NCI-H460 (cell line): ENCODE measurements around the gene SYT14. TPM values are rescaled to one million over a fixed set of nuclear protein-coding genes. Genes with fewer than 3 reads are reported as not detected.
"Not testable (repeated sequence)": the region's sequence is repeated elsewhere in the genome, so short reads cannot be mapped to it uniquely, and the experiment has no call there.

ENCODE experiments used
- DNase-seq: peaks from one replicate; pipeline ENCODE4 v3.0.0-alpha.2; 2016; ENCODE audit warnings: low read depth; ENCODE audit errors: extremely low read depth
- polyA plus RNA-seq: library from polyadenylated mRNA; depleted of rRNA; stranded (reverse); fragments of >200 nt; gene quantifications from 2 replicates; pipeline ENCODE4 v1.2.3, GENCODE V29; 2014; cell fraction: nucleus; rRNA removed
- total RNA-seq: library from RNA; depleted of rRNA; stranded (reverse); fragments of >200 nt; shearing (Covaris generic); gene quantifications from 2 replicates; pipeline ENCODE4 v1.2.3, GENCODE V29; 2014; rRNA removed

Gene SYT14
- under 0.01 and 0.06 TPM in 2 replicates for total RNA-seq
- not detected in 2 replicates for polyA plus RNA-seq

DNA sequence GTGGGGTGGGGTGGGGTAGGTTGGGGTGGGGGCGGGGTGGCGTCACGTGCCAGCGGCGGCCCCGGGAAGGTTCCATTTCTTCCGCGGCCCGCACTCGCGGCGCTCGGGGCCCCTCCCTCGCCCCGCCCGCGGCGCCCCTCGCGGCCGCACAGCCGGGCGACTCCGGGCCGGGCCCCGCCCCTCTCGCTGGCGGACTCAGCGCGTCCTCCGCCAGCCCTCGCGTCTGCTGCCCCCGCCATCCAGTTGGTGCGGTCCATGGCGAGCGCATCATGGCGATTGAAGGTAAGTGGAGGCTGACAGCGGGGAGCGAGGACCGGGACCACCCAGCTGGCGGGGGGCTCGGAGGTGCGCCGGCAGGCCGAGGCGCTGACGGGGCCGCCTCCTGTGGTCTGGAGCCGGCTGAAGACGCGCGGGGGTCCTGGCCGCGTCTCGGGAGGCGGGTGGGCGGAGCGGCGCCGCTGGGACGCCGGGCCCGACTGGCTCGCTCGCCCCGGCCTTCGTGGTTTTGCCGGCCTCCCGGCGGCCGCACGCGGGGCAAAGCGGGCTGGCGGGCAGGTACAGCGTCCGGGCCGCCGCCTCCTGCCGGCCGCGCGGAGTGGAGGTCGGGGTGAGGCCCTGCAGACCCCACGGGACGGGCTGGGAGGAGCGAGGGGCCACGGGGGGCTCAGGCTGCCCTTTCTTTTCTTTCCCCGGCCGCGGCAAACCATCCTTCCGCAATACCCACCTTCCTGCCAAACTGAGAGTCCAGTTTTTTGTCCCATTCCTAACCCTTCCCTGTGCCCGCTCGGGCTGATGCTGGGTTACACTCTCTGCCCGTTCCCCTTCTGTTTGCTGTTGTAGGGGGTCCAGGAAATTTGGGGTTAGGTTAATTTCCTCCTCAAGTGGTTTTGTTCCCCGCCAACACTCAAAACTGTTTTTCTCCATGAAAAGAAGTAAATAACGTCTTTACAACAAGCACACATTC, at the start of gene SYT14:
TSS of gene SYT14 (plus strand) at position 222 of the 964 bp plus-strand sequence. CDS start at position 270, 48 bp downstream.
- DNase-seq = no peak

DNA sequence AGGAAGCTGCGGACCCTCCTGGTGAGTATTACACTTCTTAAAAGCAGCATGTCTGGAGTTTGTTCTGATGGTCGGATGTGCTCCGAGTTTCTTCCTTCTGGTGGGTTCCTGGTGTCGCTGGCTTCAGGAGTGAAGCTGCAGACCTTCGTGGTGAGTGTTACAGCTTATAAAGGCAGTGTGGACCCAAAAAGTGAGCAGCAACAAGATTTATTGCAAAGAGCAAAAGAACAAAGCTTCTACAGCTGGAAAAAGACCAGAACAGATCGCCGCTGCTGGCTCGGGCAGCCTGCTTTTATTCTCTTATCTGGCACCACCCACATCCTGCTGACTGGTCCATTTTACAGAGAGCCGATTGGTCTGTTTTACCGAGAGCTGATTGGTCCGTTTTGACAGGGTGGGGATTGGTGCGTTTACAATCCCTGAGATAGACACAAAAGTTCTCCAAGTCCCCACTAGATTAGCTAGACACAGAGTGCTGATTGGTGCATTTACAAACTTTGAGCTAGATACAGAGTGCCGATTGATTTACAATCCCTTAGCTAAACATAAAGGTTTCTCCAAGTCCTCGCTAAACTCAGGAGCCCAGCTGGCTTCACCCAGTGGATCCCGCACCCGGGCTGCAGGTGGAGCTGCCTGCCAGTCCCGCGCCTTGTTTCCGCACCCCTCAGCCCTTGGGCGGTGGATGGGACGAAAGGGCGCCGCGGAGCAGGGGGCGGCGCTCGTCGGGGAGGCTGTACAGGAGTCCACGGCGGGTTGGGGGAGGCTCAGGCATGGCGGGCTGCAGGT, 49.5 kb upstream of the SYT14 start:
- not testable (repeated sequence) for DNase-seq

DNA sequence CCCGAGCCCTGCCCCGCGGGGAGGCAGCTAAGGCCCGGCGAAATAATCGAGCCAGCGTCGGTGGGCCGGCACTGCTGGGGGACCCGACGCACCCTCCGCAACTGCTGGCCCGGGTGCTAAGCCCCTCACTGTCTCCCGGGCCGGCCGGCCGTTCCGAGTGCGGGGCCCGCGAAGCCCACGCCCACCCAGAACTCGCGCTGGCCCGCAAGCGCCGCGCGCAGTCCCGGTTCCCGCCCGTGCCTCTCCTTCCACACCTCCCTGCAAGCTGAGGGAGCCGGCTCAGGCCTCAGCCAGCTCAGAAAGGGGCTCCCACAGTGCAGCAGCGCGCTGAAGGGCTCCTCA, 49.0 kb upstream of the SYT14 start:
- DNase-seq = no peak

DNA sequence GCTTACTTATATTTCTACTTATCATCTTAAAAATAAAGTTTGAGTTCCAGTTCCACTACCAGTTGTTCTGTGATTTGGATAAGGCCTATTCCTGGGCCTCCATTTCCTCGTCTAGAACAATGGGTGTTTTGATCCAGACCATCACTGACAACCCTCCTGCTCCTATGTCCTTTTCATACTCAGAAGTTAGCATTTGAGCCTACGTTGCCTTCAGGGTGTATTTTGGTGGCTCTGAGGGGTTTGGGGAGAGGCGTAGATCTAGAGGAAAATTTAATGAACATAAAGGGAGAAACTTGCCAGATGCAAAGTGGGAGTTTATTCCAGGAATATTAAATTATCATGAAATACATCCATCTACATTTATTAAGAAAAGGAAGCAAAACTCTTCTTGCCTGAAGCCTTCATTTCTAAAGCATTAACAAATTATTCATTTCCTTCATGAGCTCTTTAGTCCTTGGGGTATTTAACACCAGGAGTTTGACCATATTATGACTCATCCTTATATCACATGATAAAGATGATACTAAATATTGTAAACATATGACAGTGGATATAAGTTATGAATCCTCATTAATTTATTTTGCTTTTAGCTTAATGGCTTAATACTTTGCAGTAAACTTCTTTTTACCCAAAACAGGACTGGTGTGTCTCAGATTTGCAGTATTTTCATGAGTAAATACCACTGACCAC, 47.2 kb upstream of the SYT14 start:
- no peak for DNase-seq

DNA sequence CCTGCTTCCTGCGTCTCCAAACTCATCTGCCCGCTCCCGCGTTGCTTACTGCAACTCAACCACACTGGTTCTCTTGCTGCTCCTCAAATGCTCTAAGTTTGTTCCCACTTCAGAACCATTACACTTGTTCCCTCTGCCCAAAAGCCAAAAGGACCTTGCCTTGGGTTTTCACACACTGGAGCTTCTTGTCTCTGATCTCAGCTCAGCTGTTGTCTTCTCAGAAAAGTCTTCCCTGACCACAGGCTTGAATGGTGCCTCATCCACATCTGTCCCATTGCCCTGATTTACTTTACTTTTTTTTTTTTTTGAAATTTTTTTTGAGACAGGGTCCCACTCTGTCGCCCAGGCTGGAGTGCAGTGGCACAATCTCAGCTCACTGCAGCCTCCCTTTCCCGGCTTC, 44.3 kb upstream of the SYT14 start:
- no peak for DNase-seq

DNA sequence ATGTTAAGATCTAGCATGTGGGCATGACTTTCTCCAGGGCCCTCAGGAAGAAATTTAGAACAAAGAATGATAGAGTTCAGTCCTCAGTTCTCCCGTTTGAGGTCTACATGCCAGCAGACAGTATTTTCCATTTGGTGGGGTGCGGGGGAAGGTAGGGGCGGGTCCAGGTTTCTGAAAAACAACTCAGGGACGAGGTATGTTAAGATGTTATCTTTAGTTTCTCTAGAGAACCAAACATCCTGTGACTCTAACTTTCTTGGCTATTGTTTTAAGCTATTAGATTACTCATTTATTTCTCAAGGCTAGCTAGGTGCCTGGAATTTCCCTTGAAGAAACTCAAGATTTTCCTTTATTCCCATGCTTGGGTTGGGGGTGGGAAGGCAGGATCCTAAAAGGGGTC, 42.3 kb upstream of the SYT14 start:
- DNase-seq = no peak

DNA sequence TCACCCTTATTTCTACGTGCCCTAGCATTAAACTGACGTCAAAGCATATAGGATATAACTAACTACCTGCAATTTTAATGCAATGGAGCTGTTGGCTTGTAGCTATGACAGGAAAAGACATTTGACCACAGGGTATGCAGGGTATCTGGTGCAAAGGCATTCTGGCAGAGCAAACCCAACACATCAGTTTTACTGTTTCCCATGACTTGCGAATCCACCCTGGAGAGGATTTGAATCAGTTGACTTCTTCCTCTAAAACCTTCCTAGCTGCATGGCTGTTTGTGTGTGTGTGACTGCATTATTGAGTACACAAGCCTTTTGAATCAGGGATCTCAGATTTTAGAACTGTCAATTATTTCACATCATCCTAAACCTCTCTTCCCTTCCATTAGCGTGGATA, 41.7 kb upstream of the SYT14 start:
- DNase-seq = no peak

DNA sequence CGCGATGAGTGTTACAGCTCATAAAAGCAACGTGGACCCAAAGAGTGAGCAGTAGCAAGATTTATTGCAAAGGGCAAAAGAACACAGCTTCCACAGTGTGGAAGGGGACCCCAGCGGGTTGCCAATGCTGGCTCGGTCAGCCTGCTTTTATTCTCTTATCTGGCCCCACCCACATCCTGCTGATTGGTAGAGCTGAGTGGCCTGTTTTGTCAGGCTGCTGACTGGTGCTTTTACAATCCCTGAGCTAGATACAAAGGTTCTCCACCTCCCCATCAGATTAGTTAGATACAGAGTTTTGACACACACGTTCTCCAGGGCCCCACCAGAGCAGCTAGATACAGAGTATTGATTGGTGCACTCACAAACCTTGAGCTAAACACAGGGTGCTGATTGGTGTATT, 39.7 kb upstream of the SYT14 start:
- DNase-seq = not testable (repeated sequence)

DNA sequence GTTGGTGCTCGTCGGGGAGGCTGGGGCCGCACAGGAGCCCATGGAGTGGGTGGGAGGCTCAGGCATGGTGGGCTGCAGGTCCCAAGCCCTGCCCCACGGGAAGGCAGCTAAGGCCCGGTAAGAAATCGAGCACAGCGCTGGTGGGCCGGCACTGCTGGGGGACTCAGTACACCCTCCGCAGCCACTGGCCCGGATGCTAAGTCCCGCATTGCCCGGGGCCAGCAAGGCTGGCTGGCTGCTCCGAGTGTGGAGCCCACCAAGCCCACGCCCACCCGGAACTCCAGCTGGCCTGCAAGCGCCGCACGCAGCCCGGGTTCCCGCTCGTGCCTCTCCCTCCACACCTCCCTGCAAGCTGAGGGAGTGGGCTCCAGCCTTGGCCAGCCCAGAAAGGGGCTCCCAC, 39.2 kb upstream of the SYT14 start:
- not testable (repeated sequence) for DNase-seq

DNA sequence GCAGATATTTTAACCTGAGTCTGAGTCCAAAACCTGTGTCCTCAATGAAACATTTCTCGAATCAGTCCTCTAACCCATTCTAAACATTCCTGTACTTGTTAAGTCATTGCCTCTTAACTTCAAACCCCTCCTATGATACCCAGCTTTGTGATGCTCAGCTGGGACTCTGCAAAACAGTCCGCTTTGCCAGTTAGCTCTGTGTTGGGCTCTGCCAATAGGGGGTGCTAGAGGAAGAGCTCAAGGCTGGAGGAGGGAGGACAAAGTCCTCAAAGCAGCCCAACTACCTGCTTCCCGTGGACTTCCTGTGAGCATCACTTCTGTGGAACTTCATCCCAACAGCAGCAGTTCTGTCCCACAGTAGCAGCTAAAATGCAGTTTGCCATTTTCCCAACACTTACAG, 38.1 kb upstream of the SYT14 start:
- no peak for DNase-seq

DNA sequence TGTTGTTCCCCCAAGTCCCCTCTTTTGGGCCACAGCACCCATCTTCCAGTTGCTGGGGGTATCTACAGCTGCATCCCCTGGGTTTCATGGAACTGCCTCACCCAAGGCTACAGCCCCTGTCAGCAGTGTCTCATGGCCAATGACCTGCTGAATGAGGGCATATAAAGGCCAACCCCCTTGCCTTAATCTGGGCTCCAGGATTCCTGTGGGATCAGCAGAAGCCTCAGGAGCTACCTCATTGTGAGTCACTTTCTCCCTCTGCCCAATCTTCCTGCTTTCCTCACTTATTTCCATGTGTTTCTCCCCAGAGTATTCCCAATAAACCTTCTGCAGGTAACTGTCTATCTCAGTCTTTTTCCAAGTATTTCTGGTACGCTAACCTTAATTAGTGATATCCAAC, 37.3 kb upstream of the SYT14 start:
- no peak for DNase-seq

DNA sequence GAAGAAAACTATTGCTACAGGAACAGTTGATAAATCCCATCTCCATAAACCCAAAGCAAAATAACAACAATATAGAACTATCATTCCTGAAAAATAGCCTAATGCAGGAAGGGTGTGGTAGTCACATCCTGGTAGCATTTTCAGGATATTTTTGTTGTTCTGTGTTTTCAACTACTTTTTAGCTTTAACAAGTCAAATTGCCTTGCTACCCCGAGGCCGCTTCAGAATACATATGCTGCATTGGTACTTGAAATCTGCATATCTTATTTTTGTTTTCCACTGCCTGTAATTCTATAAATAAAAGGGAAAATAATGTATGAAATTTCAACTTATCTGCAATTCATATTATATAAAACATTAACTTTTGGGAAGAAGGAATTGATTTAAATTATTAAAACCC, 36.8 kb upstream of the SYT14 start:
- no peak for DNase-seq

DNA sequence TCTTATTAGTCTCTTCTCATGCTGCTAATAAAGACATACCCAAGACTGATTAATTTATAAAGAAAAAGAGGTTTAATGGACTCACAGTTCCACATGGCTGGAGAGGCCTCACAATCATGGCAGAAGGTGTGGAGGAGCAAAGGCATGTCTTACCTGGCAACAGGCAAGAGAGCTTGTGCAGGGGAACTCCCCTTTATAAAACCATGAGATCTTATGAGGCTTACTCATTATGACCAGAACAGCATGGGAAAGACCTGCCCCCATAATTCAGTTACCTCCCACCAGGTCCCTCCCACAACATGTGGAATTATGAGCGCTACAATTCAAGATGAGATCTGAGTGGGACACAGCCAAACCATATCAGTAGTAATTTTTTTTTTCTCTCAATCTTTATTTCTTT, 33.2 kb upstream of the SYT14 start:
- not testable (repeated sequence) for DNase-seq

DNA sequence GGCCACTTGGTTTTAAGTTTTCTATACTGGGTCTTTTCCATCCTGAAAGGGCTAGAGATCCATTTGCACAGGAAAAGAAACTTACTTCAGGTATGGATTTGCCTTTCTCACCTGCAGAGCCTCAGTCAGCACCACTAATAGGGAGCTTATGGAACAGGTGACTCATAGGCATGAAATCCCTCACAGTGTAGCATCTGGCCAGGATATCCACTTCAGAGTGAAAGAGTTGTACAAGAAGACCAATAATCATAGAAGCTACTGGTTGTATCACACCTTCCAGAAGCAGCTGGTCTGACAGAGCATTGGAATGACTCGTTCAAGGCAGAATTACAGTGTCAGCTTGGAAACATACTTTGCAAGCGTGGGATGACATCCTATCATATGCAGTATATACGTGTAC, 26.3 kb upstream of the SYT14 start:
- no peak for DNase-seq

DNA sequence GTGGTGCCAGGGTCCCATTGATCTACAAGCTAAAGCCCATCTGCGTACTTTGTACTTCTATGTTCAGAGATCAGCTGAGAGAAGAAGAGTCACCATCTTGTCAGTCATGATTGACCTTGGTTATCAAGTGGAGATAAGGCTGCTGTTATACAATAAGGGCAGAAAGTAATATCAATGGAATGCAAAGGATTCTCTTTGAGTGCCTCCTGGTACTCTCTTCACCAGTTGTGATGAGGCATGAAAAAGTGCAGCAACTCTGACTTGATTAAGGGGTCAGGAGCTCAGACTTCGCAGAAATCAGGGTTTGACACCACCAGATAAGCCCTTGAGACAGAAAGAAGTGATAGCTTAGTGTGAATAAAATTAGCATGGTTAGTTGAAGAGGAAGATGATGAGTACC, 25.7 kb upstream of the SYT14 start:
- no peak for DNase-seq

DNA sequence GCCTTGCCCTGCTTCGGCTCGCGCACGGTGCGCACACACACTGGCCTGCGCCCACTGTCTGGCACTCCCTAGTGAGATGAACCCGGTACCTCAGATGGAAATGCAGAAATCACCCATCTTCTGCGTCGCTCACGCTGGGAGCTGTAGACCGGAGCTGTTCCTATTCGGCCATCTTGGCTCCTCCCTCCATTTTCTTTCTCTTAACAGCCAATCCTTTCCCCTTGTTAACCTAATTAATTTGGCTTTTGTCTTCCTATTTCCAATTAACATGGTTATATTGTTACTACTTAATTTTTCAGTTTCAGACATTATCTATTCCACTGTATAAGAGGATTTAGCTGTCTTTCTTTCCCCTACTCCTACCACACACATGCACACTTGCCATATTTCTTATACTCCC, 18.4 kb upstream of the SYT14 start:
- DNase-seq = not testable (repeated sequence)

DNA sequence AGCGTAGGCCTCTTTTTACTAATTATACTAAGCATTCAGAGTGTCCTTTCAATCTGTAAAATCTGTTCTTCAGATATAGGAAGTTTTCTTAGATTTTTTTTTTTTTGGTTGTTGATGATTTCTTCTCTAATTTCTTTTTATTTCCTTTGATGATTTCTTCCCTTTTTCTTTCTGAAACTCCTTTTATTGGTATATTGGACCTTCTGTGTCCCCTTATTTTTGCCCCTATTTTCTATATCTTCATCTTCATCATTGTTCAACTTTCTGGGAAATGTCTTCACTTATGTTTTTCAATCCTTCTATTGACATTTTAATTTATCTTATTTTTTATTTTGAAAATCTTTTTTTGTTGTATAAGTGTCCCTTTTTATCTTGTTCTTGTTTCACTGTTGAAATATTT, 17.2 kb upstream of the SYT14 start:
- DNase-seq = no peak

DNA sequence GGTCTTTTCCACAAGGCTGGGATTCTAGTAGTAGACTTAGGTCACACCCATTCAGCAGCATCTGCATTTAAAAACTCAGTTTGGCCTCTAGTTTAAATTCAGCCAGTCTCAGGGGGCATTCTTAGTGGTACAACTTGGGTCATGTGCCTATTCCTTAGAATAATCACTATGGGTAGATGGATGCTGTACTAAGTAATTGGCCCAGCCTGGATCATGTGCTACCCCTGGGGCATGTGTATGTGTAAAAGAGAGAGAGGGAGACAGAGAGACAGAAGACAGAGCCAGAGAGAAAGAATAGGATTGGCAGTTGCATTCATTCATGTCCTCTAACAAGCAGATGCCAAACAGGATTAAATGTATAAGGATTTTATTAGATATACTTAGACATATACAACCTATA, 13.6 kb upstream of the SYT14 start:
- no peak for DNase-seq

DNA sequence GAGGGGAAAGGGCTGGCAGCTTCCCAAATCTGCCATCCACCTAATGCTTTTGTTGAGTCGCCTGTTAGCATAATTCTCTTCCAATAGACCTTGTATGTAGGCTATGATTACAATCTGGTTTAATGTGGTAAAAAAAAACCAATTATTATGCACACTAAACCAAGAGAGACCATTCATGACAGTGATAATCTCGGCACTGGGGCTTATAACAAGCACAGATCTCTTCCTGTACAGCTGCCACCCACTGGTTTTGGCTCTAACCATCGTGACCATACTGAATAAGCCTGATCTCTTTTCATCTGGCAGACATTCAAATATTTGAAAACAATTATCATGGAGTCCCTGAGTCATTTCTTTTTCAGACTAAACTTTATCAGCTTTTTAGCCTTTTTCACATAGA, 12.0 kb upstream of the SYT14 start:
- no peak for DNase-seq

DNA sequence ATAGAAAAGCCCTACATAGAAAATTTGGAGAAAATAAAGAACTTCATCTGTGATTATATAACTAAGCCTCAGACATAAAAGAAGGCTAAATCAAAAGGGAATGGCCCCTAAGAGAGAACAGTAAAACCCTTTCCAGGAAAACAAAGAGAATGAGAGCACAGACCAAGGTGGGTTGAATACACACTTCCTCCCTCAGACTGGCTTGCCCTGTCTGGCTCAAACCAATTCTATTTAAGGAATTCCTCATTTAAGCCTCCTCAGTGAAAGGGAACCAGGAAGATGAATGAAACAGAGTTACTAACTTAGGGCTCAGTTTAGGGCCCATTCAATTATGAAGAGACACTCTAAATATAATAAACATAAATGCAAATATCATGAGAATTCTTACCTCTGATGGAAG, 10.6 kb upstream of the SYT14 start:
- DNase-seq = no peak

DNA sequence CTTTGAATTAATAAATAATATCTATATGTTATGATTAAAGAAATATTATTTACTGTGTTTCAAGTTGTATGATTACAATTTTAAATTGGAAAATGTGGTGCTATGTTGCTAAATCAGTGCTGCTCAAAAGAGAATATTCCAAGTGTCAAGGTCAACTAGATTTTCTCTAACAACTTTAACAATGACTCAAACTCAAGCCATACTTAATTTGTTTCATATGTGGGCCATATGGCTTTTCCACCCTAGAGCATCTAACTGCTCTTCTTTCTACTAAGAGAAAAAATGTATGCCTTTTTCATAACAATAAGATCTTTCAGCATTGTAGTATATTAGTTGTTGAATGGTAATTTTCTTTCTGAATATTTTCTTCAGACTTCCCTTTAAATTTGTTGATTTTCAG, 8.3 kb upstream of the SYT14 start:
- DNase-seq = no peak
